HL-60/S4 treated with retinoic acid at 250 ng/mL for 4 days and 3 days (cell line): ENCODE results near the gene CDH23.

Source experiments
- in situ Hi-C: fragments of 300-500 bp; cut with MboI; formaldehyde crosslinking; loops from 2 replicates; pipeline ENCODE4 v1.7.0; 2022; ENCODE audit warnings: low sequenced_read_pairs

Gene CDH23

DNA sequence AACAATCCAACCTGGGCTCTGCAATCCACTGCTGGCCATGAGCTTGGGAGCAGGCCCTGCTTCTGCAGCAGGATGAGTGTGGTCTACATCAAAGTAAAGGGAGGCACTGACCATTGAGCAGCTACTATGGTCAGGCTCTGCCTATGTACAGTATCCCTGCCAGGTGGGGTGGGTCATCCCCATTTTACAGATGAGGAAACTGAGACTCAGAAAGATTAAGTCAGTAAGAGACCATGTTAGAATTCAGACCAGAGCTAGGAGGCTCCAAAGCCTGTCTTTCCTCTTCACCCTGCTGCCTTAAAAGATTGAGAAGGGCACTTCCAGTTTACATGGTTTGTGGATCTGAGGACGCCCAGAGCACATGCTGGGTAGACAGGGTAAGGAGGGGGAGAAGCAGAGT lies 27.1 kb upstream of the CDH23 start:
- in situ Hi-C loops: no loop called here

DNA sequence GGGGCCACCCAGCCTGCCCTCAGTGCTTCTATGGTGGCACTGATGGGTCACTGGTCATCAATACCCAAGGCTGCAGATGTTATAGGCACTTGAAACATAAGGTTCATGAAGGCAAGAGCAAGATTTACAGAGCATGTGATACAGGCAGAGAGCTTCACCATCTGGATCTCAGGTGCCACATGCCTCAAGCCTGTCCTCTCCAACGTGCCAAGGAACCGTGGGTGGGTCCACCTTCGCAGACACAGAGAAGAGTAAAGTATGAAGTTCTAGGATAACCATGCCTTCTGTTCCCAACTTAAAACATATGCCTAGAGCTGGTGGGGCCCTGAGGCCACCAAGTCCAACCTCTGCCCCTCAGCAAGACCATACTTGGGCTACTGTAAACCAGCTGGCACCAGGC lies 26.7 kb upstream of the CDH23 start:
- in situ Hi-C loops: no loop called here

DNA sequence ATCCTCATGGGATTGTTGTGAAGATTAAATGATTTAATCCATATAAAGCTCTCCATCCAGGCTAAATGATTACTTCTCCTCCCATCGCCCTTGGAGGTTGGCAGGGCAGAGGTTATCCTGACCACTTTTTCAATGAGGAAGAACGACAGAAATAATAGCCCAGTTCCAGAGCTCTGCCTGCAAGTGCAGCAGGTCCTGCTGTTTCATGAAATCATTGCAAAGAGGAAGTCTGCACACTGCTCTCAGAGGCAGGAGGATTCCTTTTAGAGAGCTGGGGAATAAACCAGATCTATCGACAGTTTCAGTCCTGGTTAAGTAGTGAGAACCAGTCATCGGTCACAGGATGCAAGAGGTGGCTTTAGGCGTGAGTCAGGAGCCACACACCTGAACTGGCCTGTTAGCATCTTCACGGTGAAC lies 25.0 kb upstream of the CDH23 start:
- in situ Hi-C loops: no loop called here

DNA sequence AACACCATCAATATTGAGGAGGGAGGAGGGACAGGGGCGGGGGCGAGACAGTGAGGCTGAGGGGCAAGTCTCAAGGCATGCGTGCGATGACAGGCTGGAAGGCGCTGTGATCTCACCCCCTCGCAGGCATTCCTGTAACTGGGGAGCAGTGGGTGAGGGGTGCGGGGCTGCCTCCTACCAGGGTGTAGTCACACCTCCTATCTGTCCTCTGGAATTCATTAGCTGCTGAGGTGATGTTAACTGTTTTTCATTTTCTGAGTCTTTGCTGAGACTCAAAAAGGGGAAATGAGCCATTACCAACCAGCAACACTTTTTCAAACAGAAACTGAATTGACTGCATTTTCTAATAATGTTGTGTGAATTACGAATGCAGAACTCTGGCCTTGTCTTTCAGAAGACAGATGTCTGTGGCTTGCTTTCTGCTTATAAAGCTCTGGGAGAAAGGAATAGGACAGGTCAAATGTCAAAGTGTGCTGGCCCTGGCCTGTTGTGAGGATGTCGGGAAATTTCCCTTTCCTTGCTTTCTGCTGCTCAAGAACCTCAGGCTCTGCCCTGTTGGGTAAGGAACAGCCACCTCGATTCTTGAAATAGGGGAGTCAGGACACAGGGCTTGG lies 23.7 kb upstream of the CDH23 start:
- in situ Hi-C loops: no loop called here

DNA sequence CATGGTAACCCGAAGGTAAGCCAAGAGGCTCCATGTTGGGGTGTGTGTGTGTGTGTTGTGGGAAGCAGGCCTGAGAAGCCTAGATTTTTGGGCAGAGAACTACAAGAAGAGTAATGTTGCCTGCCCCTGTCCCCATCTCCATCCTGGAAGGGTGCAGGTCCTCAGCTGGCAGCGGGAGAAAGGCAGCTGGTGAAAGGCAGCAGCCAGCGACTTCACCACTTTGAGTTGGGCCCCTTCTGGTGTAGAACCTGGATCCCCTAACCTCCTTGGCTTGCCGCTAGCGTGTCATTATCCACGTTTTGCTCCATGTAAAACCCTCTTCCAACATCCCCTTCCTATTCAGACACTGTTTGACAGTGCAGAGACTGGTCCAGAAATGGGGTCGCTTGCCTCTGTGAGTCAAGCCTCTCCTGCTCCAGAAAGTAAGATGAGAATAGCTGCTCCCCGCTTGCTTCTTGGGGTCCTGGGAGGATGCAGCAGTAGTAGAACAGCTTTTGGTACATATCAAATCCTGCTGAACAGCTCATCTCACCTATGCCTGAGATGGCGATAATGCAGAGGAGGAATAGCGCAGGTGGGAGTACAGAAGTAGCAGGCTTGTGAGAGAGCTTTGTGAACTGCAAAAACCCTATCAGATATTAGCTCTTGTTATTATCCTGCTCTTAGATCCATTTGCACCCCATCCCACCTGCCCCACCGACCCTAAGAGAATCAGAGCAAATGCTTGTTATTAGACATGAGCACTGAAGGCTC lies 22.1 kb upstream of the CDH23 start:
- in situ Hi-C loops: no loop called here

DNA sequence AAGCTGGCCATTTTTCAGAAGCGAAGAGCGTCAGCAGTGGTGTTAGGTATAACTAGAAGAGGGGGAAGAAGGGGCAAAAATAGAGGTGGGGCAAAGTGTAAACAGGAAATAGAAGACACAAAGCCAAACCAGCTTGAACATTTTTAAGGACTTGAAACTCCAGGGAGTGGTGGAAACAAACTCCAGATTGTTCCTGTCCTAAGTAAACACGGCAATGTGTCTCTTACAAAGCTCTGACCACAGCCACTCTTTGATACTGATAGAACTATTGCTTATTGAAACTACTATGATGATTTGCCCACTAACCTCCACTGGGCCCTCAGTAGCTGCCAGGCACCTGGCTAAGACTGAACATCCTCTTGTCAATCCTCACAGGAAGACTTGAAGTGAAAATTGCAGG lies 20.8 kb upstream of the CDH23 start:
- in situ Hi-C loops: no loop called here

DNA sequence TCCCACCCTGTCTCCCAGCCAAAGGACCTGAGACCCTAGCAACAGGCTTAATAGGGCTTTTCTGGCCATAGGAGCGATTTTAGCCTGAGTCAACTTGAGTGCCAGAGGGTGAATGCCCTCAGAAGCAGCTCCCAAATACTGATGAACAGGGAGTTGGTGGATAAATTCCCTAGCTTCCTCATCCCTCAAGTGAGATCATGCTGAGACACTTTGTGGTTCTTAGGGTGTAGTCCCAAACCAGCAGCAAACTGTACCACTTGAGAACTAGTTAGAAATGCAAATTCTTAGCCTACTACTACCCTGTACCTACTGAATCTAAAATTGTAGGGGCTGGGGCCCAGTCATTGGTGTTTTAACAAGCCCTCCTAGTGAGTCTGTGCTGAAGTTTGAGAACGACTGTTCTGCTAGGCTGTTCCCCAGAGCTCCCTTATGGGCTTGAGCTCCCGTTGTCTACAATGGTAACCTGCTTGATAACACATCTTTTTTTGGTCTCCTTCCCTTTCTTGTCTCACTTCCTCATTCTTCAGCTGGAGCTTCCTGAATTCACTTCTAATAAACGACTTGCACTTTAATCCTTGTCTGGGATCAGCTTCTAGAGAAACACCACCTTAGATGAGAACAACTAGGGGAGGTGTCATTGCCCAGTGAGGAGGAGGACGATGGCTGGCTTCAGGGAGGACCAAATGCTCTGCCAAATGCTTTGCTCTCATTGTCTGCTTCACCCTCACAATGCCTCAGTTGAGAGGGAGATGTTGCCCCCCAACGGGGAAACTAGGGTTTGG lies 18.2 kb upstream of the CDH23 start:
- in situ Hi-C loops: no loop called here

DNA sequence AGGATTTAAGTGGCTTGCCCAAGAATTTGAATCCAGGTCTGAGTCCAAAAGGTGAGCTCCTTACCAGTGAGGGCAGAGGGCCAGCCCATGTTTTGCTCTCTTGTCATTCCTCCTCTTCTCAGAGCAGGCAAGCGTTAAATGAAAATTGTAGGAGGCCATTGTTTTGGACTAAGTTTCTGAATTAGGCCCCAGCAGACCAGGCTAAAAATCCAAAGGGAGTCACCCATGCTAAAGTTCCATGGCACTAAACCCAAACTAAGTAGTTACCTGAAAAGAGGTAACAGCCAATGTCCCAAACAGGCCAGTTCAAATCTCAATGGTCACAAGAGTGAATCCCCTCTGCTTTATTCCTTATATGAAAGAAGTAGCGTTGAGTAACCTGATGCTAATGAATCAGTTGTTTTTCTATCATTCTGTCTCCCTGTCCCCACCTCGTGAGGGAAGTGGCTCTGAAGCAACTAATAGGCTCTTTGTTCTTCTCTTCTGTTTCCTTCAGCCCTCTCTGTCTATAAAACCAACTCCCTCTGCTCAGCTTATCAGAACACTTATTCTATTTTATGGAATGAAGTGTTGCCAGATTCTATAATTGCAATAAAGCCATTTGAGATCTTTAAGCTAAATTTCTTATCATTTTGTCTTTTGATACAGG lies 17.5 kb upstream of the CDH23 start:
- in situ Hi-C loops: no loop called here

DNA sequence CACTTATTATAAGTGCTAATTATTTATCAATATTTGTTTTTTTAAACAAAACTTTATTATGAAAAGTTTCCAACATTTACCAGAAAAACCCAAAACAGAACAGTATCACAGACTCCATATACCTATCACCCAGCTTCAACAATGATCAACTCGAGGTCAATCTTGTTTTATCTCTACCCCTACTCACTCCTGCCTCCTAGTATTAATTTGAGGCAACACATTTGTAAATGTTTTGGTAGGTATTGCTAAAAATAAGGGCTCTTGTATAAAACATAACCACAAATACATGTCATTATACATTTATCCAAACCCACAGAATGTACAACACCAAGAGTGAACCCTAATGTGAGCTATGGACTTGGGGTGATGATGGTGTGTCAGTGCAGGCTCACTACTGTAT lies 15.9 kb upstream of the CDH23 start:
- in situ Hi-C loops: no loop called here

DNA sequence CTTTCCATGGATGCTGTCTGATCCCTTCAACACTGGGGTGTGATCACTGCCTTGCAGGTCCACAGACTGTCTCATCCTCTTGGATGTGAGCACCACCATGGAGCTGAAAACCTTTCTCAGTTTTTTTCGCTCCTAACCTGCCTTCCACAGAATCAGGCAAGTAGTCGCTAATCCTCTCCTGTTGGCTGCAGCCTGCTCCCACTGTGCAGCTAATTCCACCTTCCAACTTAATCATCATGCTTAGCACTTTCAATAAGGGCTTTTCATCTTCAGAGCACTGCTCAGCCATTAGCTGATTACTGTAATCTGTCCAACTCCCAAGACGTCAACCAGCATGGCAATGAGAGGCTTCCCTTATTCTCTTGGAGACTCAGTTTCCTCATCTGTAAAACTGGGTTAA lies 15.1 kb upstream of the CDH23 start:
- in situ Hi-C loops: no loop called here

DNA sequence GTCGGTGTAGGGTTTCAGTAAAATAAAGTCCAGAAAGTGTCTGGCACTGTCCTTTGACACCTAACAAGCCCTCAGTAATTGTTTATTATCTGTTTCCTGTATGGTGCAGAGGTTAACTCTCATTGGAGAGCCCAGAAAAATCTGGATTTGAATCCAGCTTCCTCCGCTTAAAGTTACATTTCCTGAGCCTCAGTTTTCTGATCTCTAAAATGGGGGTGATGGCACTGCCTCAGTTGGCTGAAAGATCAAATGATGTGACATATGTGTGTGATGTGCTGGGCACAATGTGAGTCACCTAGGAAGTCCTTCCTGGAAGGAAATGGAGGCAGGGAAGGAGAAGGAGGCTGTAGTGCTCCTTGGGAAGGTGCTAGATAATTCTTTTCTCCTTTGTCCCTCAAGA lies 14.7 kb upstream of the CDH23 start:
- in situ Hi-C loops: no loop called here

DNA sequence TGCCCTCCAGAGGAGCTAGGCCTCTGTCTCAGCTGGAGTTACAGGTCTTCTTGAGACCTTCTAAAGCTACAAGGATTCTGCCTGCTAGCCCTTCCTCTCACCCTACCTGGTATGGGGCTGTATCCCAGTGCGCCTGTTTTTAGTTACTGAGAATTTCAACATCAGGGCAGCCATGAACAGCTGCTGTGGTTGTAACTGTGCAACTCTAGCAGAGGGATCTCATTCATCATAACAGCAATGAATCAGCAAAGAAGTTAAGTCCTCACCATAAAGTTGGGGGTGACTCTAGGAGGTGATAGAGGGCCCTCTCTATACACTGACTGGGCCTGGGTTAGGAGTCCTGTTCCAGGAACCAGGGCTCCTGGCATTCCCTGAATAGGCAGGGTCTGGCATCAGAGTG lies 14.0 kb upstream of the CDH23 start:
- in situ Hi-C loops: no loop called here

DNA sequence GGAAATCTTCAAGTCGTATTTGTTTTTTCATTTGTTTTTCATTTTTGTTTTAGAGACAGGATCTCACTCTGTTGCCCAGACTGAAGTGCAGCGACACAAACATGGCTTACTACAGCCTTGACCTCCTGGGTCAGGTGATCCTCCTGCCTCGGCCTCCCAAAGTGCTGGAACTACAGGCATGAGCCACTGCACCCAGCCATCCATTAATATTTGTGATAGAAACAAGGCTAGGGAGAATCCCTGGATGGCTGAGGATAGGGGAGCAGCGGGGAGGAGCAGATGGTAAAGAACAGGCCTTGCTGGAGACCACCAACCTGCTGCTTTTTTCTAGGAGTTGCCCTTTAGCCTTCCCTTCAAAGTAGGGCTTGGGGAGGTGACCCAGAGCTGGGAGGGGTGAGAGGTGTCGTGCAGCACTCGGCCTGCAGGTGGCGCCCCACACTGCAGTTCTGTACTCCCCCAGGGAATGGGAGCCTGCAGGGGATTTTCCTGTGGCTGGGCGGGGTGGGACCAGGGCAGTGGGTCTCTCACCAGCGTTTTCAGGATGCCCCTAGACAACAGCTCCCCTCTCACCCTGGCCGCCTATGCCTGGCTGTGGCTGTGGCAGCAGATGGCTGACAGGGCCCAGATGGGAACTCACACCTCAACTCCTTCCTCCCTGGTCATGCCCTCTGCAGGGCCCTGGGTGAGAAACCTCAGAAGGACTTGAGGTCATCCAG lies 12.6 kb upstream of the CDH23 start:
- in situ Hi-C loops: no loop called here

DNA sequence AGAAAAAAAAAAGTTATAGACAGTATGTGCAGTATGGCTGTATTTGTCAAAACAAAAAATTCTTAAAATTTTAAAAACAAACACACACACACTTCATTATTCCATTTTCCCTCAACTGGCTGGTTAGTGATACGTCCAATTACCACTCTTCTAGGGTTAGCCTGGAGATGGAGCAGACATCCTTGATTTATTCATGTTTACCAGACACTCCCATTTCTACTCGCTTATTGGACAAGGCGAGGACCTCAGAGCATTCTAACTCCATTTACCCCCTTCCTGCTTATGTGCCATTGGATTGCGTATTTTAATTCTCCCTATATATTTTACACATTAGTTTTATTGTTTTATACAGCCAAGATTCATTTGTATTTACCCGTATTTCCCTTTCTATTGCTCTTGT lies 8.5 kb upstream of the CDH23 start:
- in situ Hi-C loops: no loop called here

DNA sequence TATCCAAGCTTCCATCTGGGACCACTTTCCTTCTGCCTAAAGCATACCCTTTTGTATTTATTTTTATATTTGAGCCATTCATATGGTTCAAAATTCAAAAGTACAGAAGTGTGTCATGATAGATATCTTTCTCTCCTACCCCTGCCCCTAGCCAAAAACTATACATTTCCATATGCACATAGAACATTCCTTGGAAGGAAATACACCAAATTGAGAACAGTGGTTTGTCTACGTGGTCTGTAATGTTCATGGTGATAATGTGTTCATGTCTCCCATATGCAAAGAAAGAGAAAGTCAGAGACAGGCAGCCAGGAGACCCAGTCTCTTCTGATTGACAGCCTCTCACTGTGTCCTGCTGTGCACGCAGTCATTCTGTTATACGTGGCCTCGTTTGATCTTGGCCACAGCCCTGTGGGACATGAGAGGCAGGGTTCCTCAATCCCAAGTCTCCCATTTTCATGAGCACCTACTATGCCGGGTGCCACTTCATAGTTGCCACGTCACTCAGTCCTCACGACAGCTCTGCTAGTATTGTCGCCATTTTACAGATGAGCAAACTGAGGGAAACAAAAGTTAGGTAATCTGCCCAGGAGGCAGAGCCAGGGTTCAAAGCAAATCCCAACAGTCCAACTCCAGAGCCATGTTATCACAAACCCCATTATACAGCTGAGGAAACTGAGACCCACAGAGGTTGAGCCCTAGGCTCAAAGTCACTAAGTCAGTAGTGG lies 8.0 kb upstream of the CDH23 start:
- in situ Hi-C loops: no loop called here

DNA sequence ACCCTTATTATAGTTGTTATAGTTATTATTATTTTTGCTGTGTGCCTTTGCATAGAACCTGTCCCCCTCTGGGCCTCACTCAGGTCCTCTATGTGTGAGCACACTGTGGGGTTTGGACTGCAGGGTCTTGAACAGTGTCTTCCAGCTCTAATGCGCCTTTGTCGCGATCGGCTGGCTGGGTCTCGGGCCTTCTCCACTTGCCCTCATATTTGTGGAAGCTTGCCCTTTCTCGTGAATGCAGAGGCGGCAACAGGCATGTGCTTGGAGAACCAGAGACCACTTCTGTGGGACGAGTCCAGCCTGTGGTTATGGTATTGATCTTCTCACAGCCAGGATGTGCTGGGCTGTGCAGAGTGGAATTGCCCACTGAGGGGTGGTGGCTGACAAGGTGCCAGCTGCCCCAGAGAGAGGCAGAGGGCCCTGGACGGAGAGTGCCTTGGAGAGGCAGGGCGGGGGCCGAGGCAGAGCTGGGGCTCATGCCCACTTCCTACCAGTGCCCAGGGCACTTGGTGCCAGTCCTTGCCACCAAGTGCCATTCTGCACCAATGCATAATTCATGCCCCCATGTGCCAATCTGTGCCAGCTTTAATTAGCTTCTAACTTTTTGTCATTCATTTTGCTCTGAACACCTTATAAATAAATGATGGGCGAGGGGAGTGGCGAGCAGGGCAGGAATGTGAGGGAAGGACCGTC lies 6.8 kb upstream of the CDH23 start:
- in situ Hi-C loops: no loop called here

DNA sequence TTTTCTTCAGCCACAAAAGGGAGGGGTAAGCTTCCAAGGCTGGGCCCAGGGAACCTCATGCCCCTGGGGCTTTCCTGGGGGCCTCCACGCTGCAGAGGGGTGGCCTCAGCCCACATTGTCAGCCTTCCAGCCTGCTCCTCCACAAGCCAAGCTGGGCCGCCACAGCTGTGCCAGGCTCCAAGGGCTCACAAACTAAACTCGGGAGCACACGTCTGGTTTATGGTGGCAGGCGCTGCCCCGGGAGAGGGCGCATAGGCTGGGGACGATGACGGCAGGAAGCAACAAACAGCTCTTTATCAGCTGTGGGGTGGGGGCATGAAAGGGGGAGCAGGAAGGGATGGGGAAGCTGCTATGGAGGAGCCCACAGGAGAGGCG lies 6.3 kb upstream of the CDH23 start:
- in situ Hi-C loops: no loop called here

DNA sequence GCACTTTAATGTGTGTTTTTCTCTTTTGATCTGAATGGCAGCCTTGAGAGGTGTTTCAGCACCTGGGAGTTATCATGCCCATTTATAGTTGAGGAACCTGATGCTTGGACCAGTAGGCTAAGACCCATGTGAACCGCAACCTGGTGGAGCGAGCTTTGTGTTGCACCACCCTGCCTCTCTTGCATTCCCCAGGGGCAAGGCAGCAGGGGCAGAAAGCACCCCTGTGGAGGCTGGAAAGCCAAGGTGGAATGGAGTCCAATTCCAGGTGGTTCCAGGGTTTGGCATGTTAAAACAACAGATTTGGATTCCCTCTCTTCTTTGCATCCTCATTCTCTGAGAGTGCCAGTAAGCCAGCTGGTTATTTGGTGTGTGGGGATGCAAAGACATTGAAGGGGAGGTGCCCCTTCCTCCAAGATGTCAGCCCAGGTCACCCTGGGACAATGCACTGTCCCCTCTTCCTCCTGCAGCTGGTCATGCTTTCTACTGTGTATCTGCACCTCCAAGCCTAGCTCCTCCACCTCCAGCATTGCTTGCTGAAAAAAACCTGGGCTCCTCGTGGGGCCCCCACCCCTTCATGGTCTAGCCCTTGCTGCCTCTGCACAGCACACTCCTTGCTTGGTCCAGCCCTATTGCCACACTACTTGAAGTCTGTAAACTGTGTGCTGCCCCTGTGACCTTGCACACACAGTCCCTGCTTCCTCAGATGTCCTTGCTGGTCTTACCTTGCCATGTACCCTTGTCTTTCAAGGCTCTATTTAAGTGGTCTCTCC lies 5.6 kb upstream of the CDH23 start:
- in situ Hi-C loops: no loop called here

DNA sequence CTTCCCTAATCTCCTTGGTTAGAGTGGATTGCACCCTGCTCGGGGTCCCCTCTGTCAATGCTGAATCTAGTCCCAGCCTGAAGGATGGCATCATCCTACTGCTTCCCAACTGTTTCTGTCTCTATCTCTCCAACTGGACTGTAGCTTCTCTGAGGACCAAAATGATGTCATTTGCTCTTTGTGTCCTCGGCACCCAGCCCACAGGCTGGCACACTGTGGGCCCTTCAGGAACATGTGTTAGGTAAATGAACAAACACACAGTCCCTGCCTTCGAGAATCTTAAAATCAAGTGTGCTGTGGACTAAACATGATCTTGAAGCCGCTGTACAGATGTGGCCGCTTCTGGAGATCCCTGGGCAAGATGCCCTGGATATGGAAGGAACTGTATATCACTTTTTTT lies 5.0 kb upstream of the CDH23 start:
- in situ Hi-C loops: no loop called here
